Upper lobe of left lung (tissue), 6 donors: ENCODE measurements around the gene C2orf68. TPM values are rescaled to one million over a fixed set of nuclear protein-coding genes. Genes with fewer than 3 reads are reported as not detected.

Experiments
- ATAC-seq, 2 donors: fragments of 200-7000 bp; cut with Tn5 transposase; one replicate each; pipeline ENCODE4 v1.9.1; 2022; ENCODE audit warnings: mild to moderate bottlenecking in 2 of 2, moderate library complexity in 2 of 2; ENCODE audit not compliant: low FRiP score in 2 of 2
- DNase-seq, 2 donors: peaks; one replicate each; pipeline ENCODE4 v3.0.0-alpha.2; 2019 to 2020
- H3K27ac ChIP-seq, 4 donors: fragments of 200-600 bp; sonication (generic); one replicate each; pipeline ENCODE4 v1.5.1; 2016 to 2019
- H3K27me3 ChIP-seq, 4 donors: fragments of 200-600 bp; sonication (generic); one replicate each; pipeline ENCODE4 v1.5.1; 2017 to 2019
- H3K36me3 ChIP-seq, 4 donors: fragments of 200-600 bp; sonication (generic); one replicate each; pipeline ENCODE4 v1.5.1; 2016 to 2019
- H3K4me1 ChIP-seq, 4 donors: fragments of 200-600 bp; sonication (generic); one replicate each; pipeline ENCODE4 v1.5.1; 2018 to 2019
- H3K4me3 ChIP-seq, 4 donors: fragments of 200-600 bp; sonication (generic); one replicate each; pipeline ENCODE4 v1.5.1; 2017 to 2019; ENCODE audit warnings: mild to moderate bottlenecking in 2 of 4, moderate library complexity in 1 of 4
- H3K9me3 ChIP-seq, 4 donors: fragments of 200-600 bp; sonication (generic); one replicate each; pipeline ENCODE4 v1.5.1; 2018 to 2019
- EP300 ChIP-seq, 4 donors: sonication (generic); formaldehyde crosslinking; IDR thresholded peaks; one replicate each; pipeline ENCODE4 v1.5.1; 2017; ENCODE audit warnings: antibody characterized with exemption in 4 of 4, control low read depth in 2 of 4
- POLR2A ChIP-seq, 4 donors: fragments of 450-650 bp; IDR thresholded peaks; one replicate each; pipeline ENCODE4 v1.5.1; 2016 to 2017; ENCODE audit warnings: antibody characterized with exemption in 4 of 4, mild to moderate bottlenecking in 2 of 4
- POLR2AphosphoS5 ChIP-seq, 2 donors: sonication (generic); formaldehyde crosslinking; IDR thresholded peaks; one replicate each; pipeline ENCODE4 v1.5.1; 2017; ENCODE audit warnings: antibody characterized with exemption in 2 of 2
- WGBS, 2 donors: methylation state at CpG; one replicate each; pipeline ENCODE4 v1.1.5; 2017 to 2018; 5-methylcytosine and 5-hydroxymethylcytosine counted together
- small RNA-seq, 4 donors: library from RNA; depleted of rRNA; stranded (forward); fragments of <200 nt; gene quantifications; one replicate each; pipeline ENCODE3, GENCODE V24; 2016
- total RNA-seq, 6 donors: library from RNA; depleted of rRNA in 4 of 6; stranded (reverse); fragments of >200 nt in 4 of 6; gene quantifications; one replicate each; pipeline versions ENCODE4 v1.1.0 to v1.2.1, GENCODE V29; 2016 to 2021
- TF ChIP-seq, protein P1 (sequence below), 6 experiments: fragments of 450-650 bp in 4 of 6; fragments of 200-600 bp in 2 of 6; sonication (generic) in 2 of 6; IDR thresholded peaks; one replicate each; pipeline ENCODE4 v1.5.1; 2016 to 2019; ENCODE audit warnings: antibody characterized with exemption in 6 of 6
- donor health status: DM: no; HTN: no; CAD: no; lungs with moderate emphysema.
- donor health status: DM: no; HTN: yes; CAD: no; lungs with severe emphysema.

The C2orf68 gene
- total RNA-seq, 6 donors from 2014 or later: 24.6 to 46.1 (median 34.0) TPM

- H3K9me3 ChIP-seq: no peaks in the 10 kb centered on the region
- ATAC-seq (no peak), DNase-seq (no peak)
- H3K4me1 ChIP-seq: peaks cover 18 to 25% (median 24%) of the 10 kb centered on the region in 4 donors
- no peak overlapping the region for H3K27ac ChIP-seq
- H3K4me3 ChIP-seq: no peak overlapping the region
- H3K27me3 ChIP-seq: no peaks in the 10 kb centered on the region
- 90 to 97% methylated on average over 5 of the region's 5 CpGs for WGBS, 2 donors
- H3K36me3 ChIP-seq: peaks cover 0 to 67% (median 46%) of the 10 kb centered on the region in 4 donors
- TF ChIP-seq POLR2A (IDR thresholded peaks at IDR 0.05): no peak
- TF ChIP-seq EP300 (IDR thresholded peaks at IDR 0.05): no peak
- TF ChIP-seq POLR2AphosphoS5 (IDR thresholded peaks at IDR 0.05): no peak
- TF ChIP-seq, protein P1, sequence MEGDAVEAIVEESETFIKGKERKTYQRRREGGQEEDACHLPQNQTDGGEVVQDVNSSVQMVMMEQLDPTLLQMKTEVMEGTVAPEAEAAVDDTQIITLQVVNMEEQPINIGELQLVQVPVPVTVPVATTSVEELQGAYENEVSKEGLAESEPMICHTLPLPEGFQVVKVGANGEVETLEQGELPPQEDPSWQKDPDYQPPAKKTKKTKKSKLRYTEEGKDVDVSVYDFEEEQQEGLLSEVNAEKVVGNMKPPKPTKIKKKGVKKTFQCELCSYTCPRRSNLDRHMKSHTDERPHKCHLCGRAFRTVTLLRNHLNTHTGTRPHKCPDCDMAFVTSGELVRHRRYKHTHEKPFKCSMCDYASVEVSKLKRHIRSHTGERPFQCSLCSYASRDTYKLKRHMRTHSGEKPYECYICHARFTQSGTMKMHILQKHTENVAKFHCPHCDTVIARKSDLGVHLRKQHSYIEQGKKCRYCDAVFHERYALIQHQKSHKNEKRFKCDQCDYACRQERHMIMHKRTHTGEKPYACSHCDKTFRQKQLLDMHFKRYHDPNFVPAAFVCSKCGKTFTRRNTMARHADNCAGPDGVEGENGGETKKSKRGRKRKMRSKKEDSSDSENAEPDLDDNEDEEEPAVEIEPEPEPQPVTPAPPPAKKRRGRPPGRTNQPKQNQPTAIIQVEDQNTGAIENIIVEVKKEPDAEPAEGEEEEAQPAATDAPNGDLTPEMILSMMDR (IDR thresholded peaks at IDR 0.05): no peak
Measured at GRCh38 chr2:85557130-85557529, 54.7 kb downstream of the C2orf68 start.

Small RNAs within 50 kb of the gene (small RNA-seq; reads per million reads assigned to genes)
- gene RN7SL126P: 0 reads per million in 4 donors

Other genes with a start within 250 kb of the C2orf68 start
- 100 to 1,000 TPM; 169 to 611 (median 375) TPM for gene CAPG, start 201.7 kb downstream of the C2orf68 start, total RNA-seq
- gene SH2D6, start 193.4 kb downstream of the C2orf68 start, total RNA-seq: under 1 TPM in 1 of 6 donors, not detected in 5; 0.51 TPM
- 100 to 1,000 TPM; 108 to 219 (median 168) TPM for gene MAT2A, start 72.9 kb downstream of the C2orf68 start, total RNA-seq
- gene GGCX, start 50.6 kb downstream of the C2orf68 start, total RNA-seq: 10 to 100 TPM; 21.2 to 70.6 (median 38.0) TPM
- gene VAMP8, start 34.5 kb downstream of the C2orf68 start, total RNA-seq: 100 to 1,000 TPM in 4 of 6 donors, 10 to 100 TPM in 2; 62.8 to 289 (median 154) TPM
- gene VAMP5, start 27.6 kb downstream of the C2orf68 start, total RNA-seq: 100 to 1,000 TPM in 1 of 6 donors, 10 to 100 TPM in 5; 20.5 to 105 (median 44.0) TPM
- 100 to 1,000 TPM in 4 of 6 donors, 10 to 100 TPM in 2; 81.7 to 164 (median 108) TPM for gene RNF181, start 16.3 kb downstream of the C2orf68 start, total RNA-seq
- 10 to 100 TPM; 18.9 to 45.8 (median 32.0) TPM for gene TMEM150A, start 9.4 kb downstream of the C2orf68 start, total RNA-seq
- gene USP39, start 4.1 kb upstream of the C2orf68 start, total RNA-seq: 100 to 1,000 TPM in 1 of 6 donors, 10 to 100 TPM in 5; 36.8 to 176 (median 67.3) TPM
- gene SFTPB, start 56.1 kb upstream of the C2orf68 start, total RNA-seq: over 10,000 TPM; 10,501 to 67,270 (median 33,394) TPM
- 10 to 100 TPM; 12.2 to 24.7 (median 21.0) TPM for gene GNLY, start 82.3 kb upstream of the C2orf68 start, total RNA-seq
- gene ATOH8, start 141.9 kb upstream of the C2orf68 start, total RNA-seq: 100 to 1,000 TPM in 2 of 6 donors, 10 to 100 TPM in 4; 60.2 to 121 (median 85.1) TPM